HEK293 (cell line): ENCODE measurements around the gene RIN3.

ENCODE experiments used
- BCL11A ChIP-seq: fragments of 450-650 bp; formaldehyde crosslinking; IDR thresholded peaks from 2 replicates; pipeline ENCODE4 v1.5.1; 2016; ENCODE audit warnings: low read depth, missing biosample characterization, missing genetic modification characterization
- CTCF ChIP-seq: fragments of 450-650 bp; formaldehyde crosslinking; IDR thresholded peaks from 2 replicates; pipeline ENCODE4 v1.5.1; 2016; ENCODE audit warnings: missing biosample characterization, missing genetic modification characterization
- HOXD13 ChIP-seq: sonication (generic); formaldehyde crosslinking; IDR thresholded peaks from 2 replicates; pipeline ENCODE4 v1.8.0; 2022; ENCODE audit warnings: missing genetic modification reagents, borderline replicate concordance
- TCF7L2 ChIP-seq: IDR thresholded peaks from 2 replicates; pipeline ENCODE4 v1.6.1; 2011; ENCODE audit warnings: low read depth, mild to moderate bottlenecking, inconsistent platforms, low read length, moderate library complexity, borderline replicate concordance
- ZNF121 ChIP-seq: fragments of 450-650 bp; formaldehyde crosslinking; IDR thresholded peaks from 2 replicates; pipeline ENCODE4 v1.5.1; 2016; ENCODE audit warnings: missing biosample characterization, missing genetic modification characterization
- ZNF501 ChIP-seq: fragments of 450-650 bp; formaldehyde crosslinking; IDR thresholded peaks from 2 replicates; pipeline ENCODE4 v1.5.1; 2016; ENCODE audit warnings: missing biosample characterization, missing genetic modification characterization
- ZSCAN4 ChIP-seq: fragments of 450-650 bp; formaldehyde crosslinking; IDR thresholded peaks from 2 replicates; pipeline ENCODE4 v1.5.1; 2017; ENCODE audit warnings: missing biosample characterization, missing genetic modification characterization

GRCh38 chr14:92516966-92517506, 3.5 kb downstream of the RIN3 start:
- no peak for TF ChIP-seq TCF7L2
- TF ChIP-seq CTCF (tag by site-specific recombination): no peak
- TF ChIP-seq HOXD13: no peak
- no peak for TF ChIP-seq ZNF501
- TF ChIP-seq ZNF121 (tag by site-specific recombination): no peak
- TF ChIP-seq ZSCAN4 (tag by site-specific recombination): no peak
- TF ChIP-seq BCL11A (tag by site-specific recombination): no peak
